Measurements from ENCODE around the gene RPL36AL.

RPL36AL gene

DNA sequence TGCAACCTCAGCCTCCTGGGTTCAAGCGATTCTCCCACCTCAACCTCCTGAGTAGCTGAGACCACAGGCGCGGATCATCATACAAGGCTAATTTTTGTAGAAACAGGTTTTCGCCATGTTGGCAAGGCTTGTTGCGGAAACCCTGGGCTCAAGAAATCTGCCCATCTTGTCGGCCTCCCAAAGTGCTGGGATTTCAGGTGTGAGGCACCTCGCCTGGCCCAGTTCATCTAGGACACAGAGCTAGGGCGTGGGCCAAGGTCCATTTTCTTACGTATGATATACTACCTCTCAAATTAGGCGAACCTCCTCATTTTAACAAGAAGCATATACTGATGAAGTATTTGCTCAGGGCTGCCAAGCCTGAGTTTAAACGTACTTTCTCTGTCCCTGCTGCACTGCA, 36.4 kb downstream of the RPL36AL start:
- H3K4me3 ChIP-seq (ENCODE audit: insufficient read length, low read depth), result peak overlapping the region; percentile 93
- peak overlapping the region; percentile 82 for H3K9ac ChIP-seq (ENCODE audit: insufficient read length, low read depth)
- DNase-seq (ENCODE audit: low read depth, low spot score), result no peak
- H3K9me3 ChIP-seq (ENCODE audit: insufficient read depth, low read length), result no peaks in the 10 kb centered on the region
- no peak for TF ChIP-seq SUZ12 (IDR thresholded peaks at IDR 0.05; ENCODE audit: extremely low read depth, insufficient read depth, insufficient read length)
- no peak for TF ChIP-seq YY1 (IDR thresholded peaks at IDR 0.05; ENCODE audit: insufficient read depth, insufficient read length)
- no peak for TF ChIP-seq ZNF274 (IDR thresholded peaks at IDR 0.05; ENCODE audit: low read depth, low read length)
- H3K36me3 ChIP-seq (ENCODE audit: insufficient read depth, insufficient read length, low read length), result peaks cover 50% of the 10 kb centered on the region
- H3K4me1 ChIP-seq (ENCODE audit: insufficient read depth, insufficient read length), result peaks cover 2% of the 10 kb centered on the region
- no peaks in the 10 kb centered on the region for H3K27me3 ChIP-seq (ENCODE audit: insufficient read depth, insufficient read length)

- H3K4me1 ChIP-seq (ENCODE audit: insufficient read depth, insufficient read length), result peaks cover 2% of the 10 kb centered on the region
- peak overlapping the region; percentile 82 for H3K9ac ChIP-seq (ENCODE audit: insufficient read length, low read depth)
- TF ChIP-seq YY1 (IDR thresholded peaks at IDR 0.05; ENCODE audit: insufficient read depth, insufficient read length) (no peak), ZNF274 (IDR thresholded peaks at IDR 0.05; ENCODE audit: low read depth, low read length) (no peak), SUZ12 (IDR thresholded peaks at IDR 0.05; ENCODE audit: extremely low read depth, insufficient read depth, insufficient read length) (no peak)
- no peaks in the 10 kb centered on the region for H3K27me3 ChIP-seq (ENCODE audit: insufficient read depth, insufficient read length)
- peak overlapping the region; percentile 93 for H3K4me3 ChIP-seq (ENCODE audit: insufficient read length, low read depth)
- DNase-seq (ENCODE audit: low read depth, low spot score), result no peak
- no peaks in the 10 kb centered on the region for H3K9me3 ChIP-seq (ENCODE audit: insufficient read depth, low read length)
- peaks cover 54% of the 10 kb centered on the region for H3K36me3 ChIP-seq (ENCODE audit: insufficient read depth, insufficient read length, low read length)
Measured at GRCh38 chr14:49583629-49584028, 36.8 kb downstream of the RPL36AL start.

- H3K9ac ChIP-seq (ENCODE audit: insufficient read length, low read depth), result peak overlapping the region; percentile 32
- TF ChIP-seq ZNF274 (IDR thresholded peaks at IDR 0.05; ENCODE audit: low read depth, low read length) (no peak), YY1 (IDR thresholded peaks at IDR 0.05; ENCODE audit: insufficient read depth, insufficient read length) (no peak), SUZ12 (IDR thresholded peaks at IDR 0.05; ENCODE audit: extremely low read depth, insufficient read depth, insufficient read length) (no peak)
Measured at GRCh38 chr14:49582113-49582977, 38.1 kb downstream of the RPL36AL start.

DNA sequence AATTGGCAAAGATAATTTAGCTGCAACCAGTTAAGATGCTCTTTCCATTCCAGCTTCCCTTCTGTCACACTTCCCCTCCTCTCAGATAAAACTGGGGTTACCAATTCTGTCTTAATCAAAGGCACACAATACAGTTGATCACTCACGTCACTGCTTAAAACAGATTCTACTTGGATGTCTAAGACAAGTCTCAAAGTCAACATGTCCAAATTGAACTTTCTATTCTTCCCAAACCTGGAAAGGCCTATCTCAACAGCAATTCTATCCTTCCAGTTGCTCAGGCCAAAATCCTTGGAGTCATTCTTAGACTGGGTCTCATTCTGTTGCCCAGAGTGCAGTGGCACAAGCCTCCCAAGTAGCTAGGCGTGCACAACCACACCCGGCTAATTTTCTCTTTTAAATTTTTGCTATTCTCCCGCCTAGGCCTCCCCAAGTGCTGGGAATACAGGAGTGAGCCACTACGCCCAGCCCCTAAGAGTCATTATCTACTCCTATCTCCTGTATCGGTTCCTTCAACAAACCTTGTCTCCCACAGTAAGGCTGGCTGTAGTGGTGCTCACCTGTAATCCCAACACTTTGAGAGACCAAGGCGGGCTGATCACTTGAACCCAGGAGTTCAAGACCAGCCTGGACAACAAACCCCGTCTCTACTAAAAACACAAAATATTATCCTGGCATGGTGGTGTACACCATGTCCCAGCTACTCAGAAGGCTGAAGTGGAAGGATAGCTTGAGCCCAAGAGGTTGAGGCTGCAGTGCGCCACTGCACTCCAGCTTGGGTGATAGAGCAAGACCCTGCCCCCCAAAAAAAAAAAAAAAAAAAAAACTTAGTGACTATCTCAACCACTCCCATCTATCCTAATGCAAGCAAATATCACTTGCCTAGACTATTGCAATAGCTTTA, 39.0 kb downstream of the RPL36AL start:
- no peaks in the 10 kb centered on the region for H3K9me3 ChIP-seq (ENCODE audit: insufficient read depth, low read length)
- peaks cover 2% of the 10 kb centered on the region for H3K4me1 ChIP-seq (ENCODE audit: insufficient read depth, insufficient read length)
- TF ChIP-seq ZNF274 (IDR thresholded peaks at IDR 0.05; ENCODE audit: low read depth, low read length) (no peak), SUZ12 (IDR thresholded peaks at IDR 0.05; ENCODE audit: extremely low read depth, insufficient read depth, insufficient read length) (no peak)
- no peak overlapping the region for H3K4me3 ChIP-seq (ENCODE audit: insufficient read length, low read depth)
- no peak overlapping the region for H3K9ac ChIP-seq (ENCODE audit: insufficient read length, low read depth)
- no peak for DNase-seq (ENCODE audit: low read depth, low spot score)
- peaks cover 65% of the 10 kb centered on the region for H3K36me3 ChIP-seq (ENCODE audit: insufficient read depth, insufficient read length, low read length)
- no peaks in the 10 kb centered on the region for H3K27me3 ChIP-seq (ENCODE audit: insufficient read depth, insufficient read length)

More at GRCh38 chr14:49582113-49582977, 38.1 kb downstream of the RPL36AL start:
- peaks cover 57% of the 10 kb centered on the region for H3K36me3 ChIP-seq (ENCODE audit: insufficient read depth, insufficient read length, low read length)
- no peaks in the 10 kb centered on the region for H3K9me3 ChIP-seq (ENCODE audit: insufficient read depth, low read length)
- H3K4me3 ChIP-seq (ENCODE audit: insufficient read length, low read depth), result no peak overlapping the region
- H3K4me1 ChIP-seq (ENCODE audit: insufficient read depth, insufficient read length), result peaks cover 2% of the 10 kb centered on the region
- H3K27me3 ChIP-seq (ENCODE audit: insufficient read depth, insufficient read length), result no peaks in the 10 kb centered on the region
- no peak for DNase-seq (ENCODE audit: low read depth, low spot score)

DNA sequence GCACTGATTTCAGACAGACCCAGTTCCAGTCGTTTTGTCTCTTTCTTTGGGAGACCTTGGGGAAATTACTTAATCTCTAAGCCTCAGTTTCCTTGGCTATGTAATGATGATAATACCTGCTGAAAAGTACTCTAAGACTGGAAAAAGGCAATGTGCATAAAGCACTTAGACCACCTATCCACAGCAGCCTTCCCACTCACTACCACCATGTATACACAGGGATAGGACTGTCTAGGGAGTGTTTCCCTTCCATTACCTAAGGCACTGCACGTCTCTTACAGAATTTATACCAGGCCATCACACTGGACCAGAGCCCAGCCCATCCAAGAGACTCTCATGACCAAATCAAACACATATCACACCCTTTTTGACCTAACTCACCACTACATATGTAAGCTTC, 40.6 kb downstream of the RPL36AL start:
- H3K4me1 ChIP-seq (ENCODE audit: insufficient read depth, insufficient read length), result peaks cover 2% of the 10 kb centered on the region
- peaks cover 56% of the 10 kb centered on the region for H3K36me3 ChIP-seq (ENCODE audit: insufficient read depth, insufficient read length, low read length)
- no peaks in the 10 kb centered on the region for H3K27me3 ChIP-seq (ENCODE audit: insufficient read depth, insufficient read length)
- H3K4me3 ChIP-seq (ENCODE audit: insufficient read length, low read depth), result no peak overlapping the region
- H3K9me3 ChIP-seq (ENCODE audit: insufficient read depth, low read length), result no peaks in the 10 kb centered on the region
- TF ChIP-seq SUZ12 (IDR thresholded peaks at IDR 0.05; ENCODE audit: extremely low read depth, insufficient read depth, insufficient read length) (no peak), YY1 (IDR thresholded peaks at IDR 0.05; ENCODE audit: insufficient read depth, insufficient read length) (no peak), ZNF274 (IDR thresholded peaks at IDR 0.05; ENCODE audit: low read depth, low read length) (no peak)
- no peak for DNase-seq (ENCODE audit: low read depth, low spot score)
- no peak overlapping the region for H3K9ac ChIP-seq (ENCODE audit: insufficient read length, low read depth)

- H3K36me3 ChIP-seq (ENCODE audit: insufficient read depth, insufficient read length, low read length), result peaks cover 48% of the 10 kb centered on the region
- DNase-seq (ENCODE audit: low read depth, low spot score), result no peak
- H3K4me1 ChIP-seq (ENCODE audit: insufficient read depth, insufficient read length), result peaks cover 2% of the 10 kb centered on the region
- no peaks in the 10 kb centered on the region for H3K27me3 ChIP-seq (ENCODE audit: insufficient read depth, insufficient read length)
- no peak for TF ChIP-seq YY1 (IDR thresholded peaks at IDR 0.05; ENCODE audit: insufficient read depth, insufficient read length)
- TF ChIP-seq ZNF274 (IDR thresholded peaks at IDR 0.05; ENCODE audit: low read depth, low read length), result no peak
- TF ChIP-seq SUZ12 (IDR thresholded peaks at IDR 0.05; ENCODE audit: extremely low read depth, insufficient read depth, insufficient read length), result no peak
- no peak overlapping the region for H3K4me3 ChIP-seq (ENCODE audit: insufficient read length, low read depth)
- H3K9me3 ChIP-seq (ENCODE audit: insufficient read depth, low read length), result no peaks in the 10 kb centered on the region
- H3K9ac ChIP-seq (ENCODE audit: insufficient read length, low read depth), result no peak overlapping the region
Measured at GRCh38 chr14:49578141-49578540, 42.3 kb downstream of the RPL36AL start.

- no peak overlapping the region for H3K4me3 ChIP-seq (ENCODE audit: insufficient read length, low read depth)
- H3K9ac ChIP-seq (ENCODE audit: insufficient read length, low read depth), result no peak overlapping the region
- no peak for TF ChIP-seq SUZ12 (IDR thresholded peaks at IDR 0.05; ENCODE audit: extremely low read depth, insufficient read depth, insufficient read length)
- TF ChIP-seq ZNF274 (IDR thresholded peaks at IDR 0.05; ENCODE audit: low read depth, low read length), result no peak
- no peak for TF ChIP-seq YY1 (IDR thresholded peaks at IDR 0.05; ENCODE audit: insufficient read depth, insufficient read length)
- no peaks in the 10 kb centered on the region for H3K27me3 ChIP-seq (ENCODE audit: insufficient read depth, insufficient read length)
- no peak for DNase-seq (ENCODE audit: low read depth, low spot score)
- H3K9me3 ChIP-seq (ENCODE audit: insufficient read depth, low read length), result peaks cover 5% of the 10 kb centered on the region; the same call in 1 of the 2 replicates
- H3K36me3 ChIP-seq (ENCODE audit: insufficient read depth, insufficient read length, low read length), result peaks cover 27% of the 10 kb centered on the region
- H3K4me1 ChIP-seq (ENCODE audit: insufficient read depth, insufficient read length), result no peaks in the 10 kb centered on the region
Measured at GRCh38 chr14:49574038-49574437, 46.4 kb downstream of the RPL36AL start.
